DND-41 (cell line): ENCODE data around the gene EXO1.

Source experiments
- ATAC-seq: fragments of 200-7000 bp; cut with Tn5 transposase; 3 replicates; pipeline ENCODE4 v1.9.1; 2021; ENCODE audit warnings: low read depth; ENCODE audit not compliant: insufficient read depth
- DNase-seq: peaks from one replicate; pipeline ENCODE4 v3.0.0-alpha.2; 2020
- H2AFZ ChIP-seq: 2 replicates; pipeline ENCODE4 v1.6.0; 2012; ENCODE audit warnings: low read depth, low read length
- H3K27ac ChIP-seq: 2 replicates; pipeline ENCODE4 v1.5.1; 2012; ENCODE audit warnings: low read length, inconsistent platforms
- H3K27me3 ChIP-seq: fragments of 200-600 bp; sonication (generic); 2 replicates; pipeline ENCODE4 v1.6.0; 2012; ENCODE audit warnings: low read length, mild to moderate bottlenecking, inconsistent platforms; ENCODE audit not compliant: insufficient read depth, poor library complexity
- H3K36me3 ChIP-seq: 2 replicates; pipeline ENCODE4 v1.5.1; 2012; ENCODE audit warnings: low read length, inconsistent platforms; ENCODE audit not compliant: insufficient read depth
- H3K4me1 ChIP-seq: 2 replicates; pipeline ENCODE4 v1.5.1; 2012; ENCODE audit warnings: mild to moderate bottlenecking, low read length; ENCODE audit not compliant: insufficient read depth
- H3K4me2 ChIP-seq: 2 replicates; pipeline ENCODE4 v1.6.0; 2012; ENCODE audit warnings: mild to moderate bottlenecking, moderate library complexity, low read length, inconsistent platforms; ENCODE audit not compliant: insufficient read depth
- H3K4me3 ChIP-seq, 2 experiments: fragments of 200-600 bp in 1 of 2; shearing (Covaris generic) in 1 of 2; 2 replicates each; pipeline ENCODE4 v1.5.1; 2012 to 2016; ENCODE audit warnings: inconsistent platforms in 2 of 2, low read length in 2 of 2, mild to moderate bottlenecking in 2 of 2, low read depth in 1 of 2, moderate library complexity in 1 of 2
- H3K79me2 ChIP-seq: 2 replicates; pipeline ENCODE4 v1.6.0; 2012; ENCODE audit warnings: low read length, inconsistent platforms; ENCODE audit not compliant: insufficient read depth
- H3K9ac ChIP-seq: 2 replicates; pipeline ENCODE4 v1.6.0; 2012; ENCODE audit warnings: low read depth, mild to moderate bottlenecking, inconsistent platforms, low read length, moderate library complexity
- H3K9me3 ChIP-seq: 2 replicates; pipeline ENCODE4 v1.5.1; 2012; ENCODE audit warnings: low read length, moderate library complexity, mild to moderate bottlenecking, inconsistent platforms; ENCODE audit not compliant: insufficient read depth, severe bottlenecking
- H4K20me1 ChIP-seq: 2 replicates; pipeline ENCODE4 v1.6.0; 2012; ENCODE audit warnings: low read length; ENCODE audit not compliant: insufficient read depth
- CTCF ChIP-seq: IDR thresholded peaks from 2 replicates; pipeline ENCODE4 v1.5.1; 2012; ENCODE audit warnings: borderline replicate concordance, low read length, moderate library complexity, mild to moderate bottlenecking; ENCODE audit not compliant: poor library complexity, severe bottlenecking; ENCODE audit errors: extremely low read depth
- EZH2 ChIP-seq: IDR thresholded peaks from 3 replicates; pipeline ENCODE4 v1.6.1; 2012; ENCODE audit warnings: borderline replicate concordance, low read depth, mild to moderate bottlenecking, moderate library complexity, low read length, inconsistent platforms; ENCODE audit not compliant: severe bottlenecking

EXO1 gene

GRCh38 chr1:241870746-241871430, 22.9 kb downstream of the EXO1 start:
- H3K9ac ChIP-seq: no peak overlapping the region

GRCh38 chr1:241881440-241881839, 33.4 kb downstream of the EXO1 start:
- Histone ChIP-seq H3K27me3 (no peaks in the 10 kb centered on the region), H3K79me2 (peaks cover 15% of the 10 kb centered on the region; the same call in 1 of the 2 replicates), H3K36me3 (peaks cover 87% of the 10 kb centered on the region), H3K4me2 (no peak overlapping the region), H2AFZ (no peak overlapping the region), H3K9ac (no peak overlapping the region), H3K4me1 (no peaks in the 10 kb centered on the region), H3K27ac (no peak overlapping the region), H3K4me3 (no peak overlapping the region), H4K20me1 (peaks cover 5% of the 10 kb centered on the region; the same call in 1 of the 2 replicates), H3K9me3 (no peaks in the 10 kb centered on the region)
- no peak for ATAC-seq
- TF ChIP-seq CTCF (no peak), EZH2 (no peak)
- no peak for DNase-seq

More at GRCh38 chr1:241870746-241871430, 22.9 kb downstream of the EXO1 start:
- Histone ChIP-seq H3K4me2 (no peak overlapping the region), H3K9me3 (no peaks in the 10 kb centered on the region), H3K27me3 (no peaks in the 10 kb centered on the region), H3K36me3 (peaks cover 76% of the 10 kb centered on the region), H2AFZ (no peak overlapping the region), H3K4me3 (no peak overlapping the region), H4K20me1 (0 out of 2 replicates have a peak, but pooled peaks cover 7% of the 10 kb centered on the region), H3K4me1 (no peaks in the 10 kb centered on the region), H3K27ac (no peak overlapping the region), H3K79me2 (peaks cover 4% of the 10 kb centered on the region; the same call in 1 of the 2 replicates)
- ATAC-seq (no peak), DNase-seq (no peak)
- TF ChIP-seq CTCF (no peak), EZH2 (no peak)

GRCh38 chr1:241883159-241883558, 35.2 kb downstream of the EXO1 start:
- Histone ChIP-seq H4K20me1 (no peaks in the 10 kb centered on the region; the same call in 1 of the 2 replicates), H3K27me3 (no peaks in the 10 kb centered on the region), H3K27ac (no peak overlapping the region), H3K4me2 (no peak overlapping the region), H3K79me2 (peaks cover 9% of the 10 kb centered on the region; the same call in 1 of the 2 replicates), H2AFZ (no peak overlapping the region), H3K9ac (no peak overlapping the region), H3K9me3 (no peaks in the 10 kb centered on the region), H3K36me3 (peaks cover 88% of the 10 kb centered on the region), H3K4me3 (no peak overlapping the region), H3K4me1 (no peaks in the 10 kb centered on the region)
- no peak for ATAC-seq
- no peak for DNase-seq
- TF ChIP-seq CTCF: no peak
- TF ChIP-seq EZH2: no peak
